DMS53 treated with DMSO at 0.1 percent for 48 hours (cell line): ENCODE data around the gene SEC23B.
"Not testable (repeated sequence)": the region's sequence is repeated elsewhere in the genome, so short reads cannot be mapped to it uniquely, and the experiment has no call there.

ENCODE experiments used
- DNase-seq: peaks from one replicate; lab custom pipeline; 2025; ENCODE audit not compliant: unreplicated experiment; lab: John Stamatoyannopoulos, UW

The SEC23B gene

DNA sequence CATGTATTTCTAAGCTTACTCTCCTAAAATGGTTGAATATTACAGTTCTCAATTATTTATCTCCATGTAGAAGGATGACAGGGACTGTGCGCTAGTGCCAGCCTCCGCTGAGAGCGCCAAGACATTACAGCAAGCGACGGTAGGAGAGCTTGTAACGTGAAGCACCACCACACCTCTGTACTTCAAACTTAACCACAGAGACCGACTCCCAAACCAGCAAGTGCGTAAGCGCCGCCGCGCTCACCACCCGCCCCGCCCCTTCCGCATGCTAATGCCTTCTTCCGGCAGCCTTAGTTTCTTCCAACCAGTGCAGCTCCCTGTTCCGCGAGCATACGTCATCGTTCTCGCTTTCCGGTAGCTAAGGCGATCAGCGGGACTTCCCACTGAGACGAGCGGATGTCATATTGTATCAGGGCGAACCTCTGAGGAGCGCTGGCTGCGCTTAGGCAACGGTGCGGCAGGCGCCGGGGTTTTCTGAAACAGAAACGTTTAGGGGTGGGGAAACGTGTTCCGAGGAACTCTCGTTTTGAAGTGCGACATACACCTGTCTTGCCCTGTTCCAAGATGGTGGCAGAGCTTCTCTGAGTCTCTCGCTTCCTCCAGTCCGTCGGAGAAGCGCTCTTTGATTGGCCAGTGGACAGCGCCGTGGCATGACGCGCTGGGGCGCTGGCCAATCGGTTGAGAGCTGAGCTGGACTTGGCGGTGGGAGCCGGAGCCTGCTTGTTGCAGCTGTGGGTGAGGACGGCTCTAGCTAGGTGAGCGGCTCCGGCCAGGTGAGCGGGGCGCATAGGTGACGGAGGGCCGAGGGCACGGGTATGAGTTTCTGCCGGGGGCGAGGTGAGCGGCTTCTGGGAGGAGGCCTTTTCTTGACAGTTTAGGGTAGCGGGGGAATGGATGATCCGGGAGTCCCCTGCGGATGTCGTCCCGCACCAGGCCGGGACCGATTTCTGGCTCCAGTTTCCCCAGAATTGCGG is at the start of gene SEC23B:
Gene SEC23B (plus strand): TSS at position 723 of the 974 bp plus-strand sequence. CDS start 2,896 bp downstream, outside the sequence.
- DNase-seq, result peak; percentile 98

DNA sequence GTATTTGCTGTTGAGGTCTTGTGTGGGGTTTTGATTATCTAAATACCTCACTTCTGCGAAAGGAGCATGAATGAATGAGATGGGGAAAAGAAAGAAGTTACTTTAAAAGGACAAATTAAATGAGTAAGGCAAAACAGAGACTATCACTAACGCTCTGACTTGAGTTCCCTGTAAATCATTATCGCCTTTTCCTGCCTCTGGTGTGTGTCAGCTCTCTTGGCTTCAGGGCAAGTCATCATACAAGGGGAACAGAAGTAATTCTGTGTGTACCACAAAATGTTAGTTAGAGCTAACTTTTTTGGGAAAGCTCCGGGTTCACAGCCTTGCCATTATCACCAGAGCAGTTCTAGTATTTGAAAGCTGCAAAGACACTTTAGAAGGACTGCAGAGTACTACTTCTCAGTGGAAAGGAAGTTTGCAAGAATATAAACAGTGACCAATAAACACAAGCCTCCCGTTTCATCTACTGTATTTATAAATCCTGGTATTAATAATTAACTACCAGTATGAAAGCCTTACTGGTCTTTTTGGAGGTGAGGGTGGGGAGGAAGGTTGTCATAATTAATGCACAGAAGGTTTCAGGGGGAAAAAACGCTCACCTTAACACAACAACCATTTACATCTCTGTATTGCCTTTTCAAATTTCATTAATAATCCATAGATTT is 42.1 kb upstream of the SEC23B start:
- DNase-seq, result no peak

DNA sequence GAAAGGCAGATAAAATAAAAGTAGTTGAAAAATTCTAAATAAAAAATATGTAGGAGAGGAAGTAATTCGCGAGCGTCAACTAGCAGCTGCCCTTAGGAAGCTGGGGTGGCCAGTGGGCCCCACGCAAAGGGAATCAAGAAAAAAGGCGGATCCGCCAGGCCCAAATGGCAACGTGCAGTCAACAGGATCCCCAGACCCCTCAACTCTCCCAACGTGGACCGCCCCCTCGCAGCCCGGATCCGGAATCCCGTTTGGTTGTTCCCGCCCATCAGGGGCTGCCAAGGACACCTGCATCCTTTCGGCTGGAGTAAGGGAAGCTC is 41.2 kb upstream of the SEC23B start:
- no peak for DNase-seq

DNA sequence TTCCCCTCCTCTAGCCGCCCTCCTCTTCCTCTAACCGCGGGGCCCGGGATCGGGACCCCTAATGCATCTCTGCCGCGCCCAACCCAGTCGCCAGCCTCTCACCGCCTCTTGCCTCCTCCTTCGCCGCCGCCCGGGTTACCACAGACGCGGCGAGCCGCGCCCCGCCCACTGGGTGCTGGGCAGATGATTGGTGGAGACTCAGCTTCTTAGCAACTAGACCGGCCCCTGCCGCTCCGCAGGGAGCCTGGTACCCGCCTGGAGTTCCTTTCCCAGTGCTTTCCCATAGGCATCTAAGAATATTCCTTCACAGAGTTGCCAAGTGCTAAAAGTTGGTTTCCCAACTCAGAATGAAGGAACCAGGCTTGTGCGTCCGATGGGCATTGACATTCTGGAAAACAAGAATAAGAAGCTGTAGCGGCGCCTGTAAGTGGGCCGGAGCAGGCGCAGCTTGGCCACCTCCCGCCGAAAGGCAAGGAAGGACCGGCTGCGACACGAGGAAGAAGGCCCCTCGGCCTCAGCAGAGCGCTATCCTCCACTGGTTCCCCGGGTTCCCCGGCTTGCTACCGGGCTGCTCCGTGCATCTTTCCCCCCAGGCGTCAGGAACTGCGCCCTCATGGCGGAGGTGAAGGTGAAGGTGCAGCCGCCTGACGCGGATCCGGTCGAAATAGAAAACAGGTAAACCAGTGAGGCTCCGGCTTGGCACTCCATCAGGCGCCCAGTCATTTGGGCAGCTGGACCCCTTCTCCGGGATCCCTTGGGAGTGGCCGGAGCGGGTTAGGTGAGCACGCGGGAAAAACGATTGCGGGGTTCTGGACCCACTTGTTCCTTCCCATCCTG is 40.6 kb upstream of the SEC23B start, which contains the start of the genes DZANK1 and POLR3F:
Gene DZANK1 (minus strand): TSS at position 137 of the 837 bp plus-strand sequence. CDS start 1,672 bp downstream, outside the sequence.
Gene POLR3F (plus strand): TSS at position 497 of the 837 bp plus-strand sequence. CDS start 117 bp downstream, at position 614.
- DNase-seq, result peak; percentile 95

DNA sequence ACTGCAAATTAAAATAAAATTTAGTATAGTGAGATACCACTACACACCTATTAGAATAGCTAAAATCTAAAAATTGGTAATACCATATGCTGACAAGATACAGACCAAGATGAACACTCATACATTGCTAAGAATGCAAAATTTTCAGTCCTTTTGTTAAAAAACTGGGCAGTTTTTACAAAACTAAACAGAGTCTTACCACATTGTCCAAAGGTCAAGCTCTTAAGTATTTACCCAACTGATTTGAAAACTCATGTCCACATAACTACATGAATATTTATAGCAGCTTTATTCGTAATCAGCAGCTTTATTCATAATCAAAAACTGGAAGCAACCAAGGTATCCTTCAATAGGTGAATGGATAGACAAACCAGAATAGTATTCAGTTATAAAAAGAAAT is 30.5 kb upstream of the SEC23B start:
- DNase-seq, result no peak

DNA sequence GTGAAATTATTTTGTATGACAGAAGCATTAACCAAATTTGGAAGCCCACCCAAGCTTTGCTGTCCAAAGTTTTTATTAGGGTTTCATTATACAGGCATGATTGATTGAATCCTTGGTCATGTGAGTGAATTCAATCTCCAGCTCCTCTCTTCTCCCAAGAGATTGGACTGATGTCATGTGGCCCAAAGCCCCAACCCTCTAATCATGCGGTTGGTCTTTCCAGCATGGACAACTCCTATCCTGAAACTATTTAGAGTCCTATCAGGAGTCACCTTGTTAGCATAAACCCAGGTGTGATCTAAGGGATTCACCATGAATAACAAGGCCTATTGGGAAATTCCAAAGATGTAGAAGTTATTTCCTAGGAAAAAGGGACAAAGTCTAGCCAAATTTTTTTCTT is 29.9 kb upstream of the SEC23B start:
- no peak for DNase-seq

DNA sequence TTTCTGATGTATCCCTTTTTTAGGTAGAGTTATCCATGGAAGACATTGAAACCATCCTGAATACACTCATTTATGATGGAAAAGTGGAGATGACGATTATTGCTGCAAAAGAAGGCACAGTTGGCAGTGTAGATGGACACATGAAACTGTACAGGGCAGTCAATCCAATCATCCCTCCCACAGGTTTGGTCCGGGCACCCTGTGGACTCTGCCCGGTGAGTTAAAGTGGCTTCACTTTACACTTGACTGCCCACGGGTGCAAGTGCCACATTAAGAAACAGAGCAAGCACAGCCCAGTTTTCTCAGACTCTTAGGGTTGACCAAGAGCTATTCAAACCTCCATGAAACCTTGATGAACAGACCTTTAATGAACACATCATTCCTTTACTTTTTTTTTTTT is 26.1 kb upstream of the SEC23B start:
- DNase-seq, result no peak

DNA sequence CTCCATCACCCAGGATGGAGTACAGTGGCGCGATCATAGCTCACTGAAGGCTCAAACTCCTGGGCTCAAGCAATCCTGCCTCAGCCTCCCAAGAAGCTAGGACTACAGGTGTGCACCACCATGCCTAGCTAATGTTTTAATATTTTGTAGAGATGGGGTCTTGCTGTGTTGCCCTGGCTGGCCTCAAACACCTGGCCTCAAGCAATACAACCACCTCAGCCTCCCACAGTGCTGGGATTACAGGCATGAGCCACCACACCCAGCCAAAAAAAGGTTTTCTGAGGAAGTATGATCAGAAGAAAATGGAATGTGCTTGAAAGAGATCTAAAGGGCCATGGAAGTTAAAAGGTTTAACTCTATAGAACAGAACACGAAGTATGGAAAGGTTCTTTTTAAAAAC is 19.4 kb upstream of the SEC23B start:
- DNase-seq, result no peak

DNA sequence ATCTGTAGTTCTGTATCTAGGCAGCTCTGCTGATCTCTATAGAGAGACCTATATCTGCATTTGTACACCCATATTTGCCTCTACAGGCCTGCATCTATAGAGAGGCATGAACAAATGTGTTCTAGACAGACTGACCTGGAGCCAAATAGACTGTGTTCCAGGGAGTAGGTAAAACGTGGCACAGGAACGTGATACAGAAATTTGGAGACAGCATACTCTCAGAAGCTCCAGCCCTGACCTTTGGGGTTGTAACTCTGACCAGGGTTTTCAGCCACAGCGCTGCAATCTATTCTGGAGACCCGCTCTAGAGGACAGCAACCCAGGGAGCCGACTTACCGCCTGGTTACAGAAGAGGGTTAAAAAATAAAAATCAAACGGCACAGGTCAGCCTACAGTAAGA is 11.7 kb upstream of the SEC23B start:
- no peak for DNase-seq

DNA sequence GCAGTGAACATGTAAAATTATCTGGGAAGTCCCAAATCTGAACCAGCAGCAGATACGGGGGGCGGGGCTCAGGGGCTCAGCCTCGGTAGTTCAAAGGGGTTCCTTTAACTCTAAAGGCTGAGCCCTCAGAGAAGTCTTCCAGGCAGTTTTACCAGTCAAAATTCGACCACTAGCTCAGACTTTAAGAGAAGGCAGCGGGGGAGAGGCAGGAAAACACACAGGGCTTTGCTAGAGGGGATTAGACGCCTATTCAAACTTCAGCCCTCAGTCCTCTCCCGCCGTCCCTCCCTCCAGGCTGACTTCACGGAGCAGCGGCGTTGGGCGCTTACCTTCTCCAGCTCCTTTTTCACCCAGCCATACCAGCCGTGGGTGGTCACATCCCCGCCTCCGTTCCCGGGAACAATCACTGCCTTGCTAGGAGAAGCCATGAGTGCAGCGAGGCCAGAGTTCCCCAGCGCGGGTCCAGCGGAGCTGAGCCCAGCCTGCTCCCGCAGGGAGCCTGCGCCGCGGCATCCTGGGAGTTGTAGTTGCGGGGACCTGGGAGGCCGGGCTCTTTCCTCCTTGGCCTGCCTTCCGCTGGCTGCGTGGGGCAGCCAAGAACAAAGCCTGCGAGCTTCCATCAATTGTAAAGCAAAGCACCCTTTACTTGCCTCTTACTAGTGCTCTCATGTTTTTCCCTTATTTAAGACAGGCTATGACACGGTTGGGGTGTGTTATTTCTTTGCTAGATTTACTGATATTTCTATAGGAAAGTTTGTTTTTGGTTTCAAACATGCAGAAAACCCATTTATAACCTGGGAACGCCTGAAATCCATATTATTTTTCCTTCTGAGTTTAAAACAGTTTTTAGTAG is 10.8 kb upstream of the SEC23B start, which contains the start of gene RBBP9:
Gene RBBP9 (minus strand): TSS at position 486 of the 853 bp plus-strand sequence. CDS start 58 bp downstream, at position 428.
- DNase-seq, result peak; percentile 70

DNA sequence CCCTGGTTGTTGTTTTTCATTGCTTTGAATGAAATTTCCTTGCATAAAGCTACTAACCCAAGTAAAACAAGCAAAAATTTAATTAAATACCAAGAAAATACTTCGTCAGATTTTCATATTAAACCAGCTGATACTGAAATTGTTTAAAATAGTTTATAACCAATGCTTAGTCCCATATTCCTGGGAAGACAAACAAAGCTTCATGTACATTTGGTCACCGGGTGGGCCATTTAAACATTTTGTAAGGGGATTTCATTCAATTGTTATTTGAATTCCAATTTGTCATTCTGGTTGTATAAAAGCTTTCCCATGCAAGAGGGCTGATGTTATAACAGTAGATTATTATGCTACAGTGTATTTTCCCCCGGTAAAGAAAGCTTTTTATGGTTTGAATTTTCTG is 10.1 kb upstream of the SEC23B start:
- no peak for DNase-seq

DNA sequence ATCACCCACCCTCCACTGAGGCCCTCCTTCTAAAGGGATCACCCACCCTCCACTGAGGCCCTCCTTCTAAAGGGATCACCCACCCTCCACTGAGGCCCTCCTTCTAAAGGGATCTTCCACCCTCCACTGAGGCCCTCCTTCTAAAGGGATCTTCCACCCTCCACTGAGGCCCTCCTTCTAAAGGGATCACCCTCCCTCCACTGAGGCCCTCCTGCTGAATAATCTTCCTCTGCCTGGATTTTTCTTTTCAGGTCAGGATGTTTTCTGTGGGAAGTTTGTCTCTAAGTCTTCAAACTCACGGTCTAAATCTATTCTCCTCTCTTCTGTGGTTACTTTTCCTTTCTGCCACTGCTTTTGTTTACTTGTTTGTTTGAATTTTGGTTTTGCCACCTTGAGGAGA is 6.1 kb upstream of the SEC23B start:
- DNase-seq, result not testable (repeated sequence)

DNA sequence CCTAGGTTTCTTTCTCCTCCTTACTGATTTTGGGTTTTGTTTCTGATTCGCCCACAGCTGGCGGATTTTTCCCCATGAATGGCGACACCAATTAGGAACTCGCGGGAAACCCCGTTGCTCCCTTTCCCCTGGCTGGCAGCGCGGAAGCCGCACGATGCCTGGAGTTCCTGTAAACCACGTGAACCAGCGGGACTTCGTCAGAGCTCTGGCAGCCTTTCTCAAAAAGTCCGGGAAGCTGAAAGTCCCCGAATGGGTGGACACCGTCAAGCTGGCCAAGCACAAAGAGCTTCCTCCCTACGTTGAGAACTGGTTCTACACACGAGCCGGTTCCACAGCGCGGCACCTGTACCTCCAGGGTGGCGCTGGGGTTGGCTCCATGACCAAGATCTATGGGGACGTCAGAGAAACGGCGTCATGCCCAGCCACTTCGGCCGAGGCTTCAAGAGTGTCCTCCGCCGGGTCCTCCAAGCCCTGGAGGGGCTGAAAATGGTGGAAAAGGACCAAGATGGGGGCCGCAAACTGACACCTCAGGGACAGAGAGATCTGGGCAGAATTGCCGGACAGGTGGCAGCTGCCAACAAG is 3.2 kb upstream of the SEC23B start:
- DNase-seq, result no peak

DNA sequence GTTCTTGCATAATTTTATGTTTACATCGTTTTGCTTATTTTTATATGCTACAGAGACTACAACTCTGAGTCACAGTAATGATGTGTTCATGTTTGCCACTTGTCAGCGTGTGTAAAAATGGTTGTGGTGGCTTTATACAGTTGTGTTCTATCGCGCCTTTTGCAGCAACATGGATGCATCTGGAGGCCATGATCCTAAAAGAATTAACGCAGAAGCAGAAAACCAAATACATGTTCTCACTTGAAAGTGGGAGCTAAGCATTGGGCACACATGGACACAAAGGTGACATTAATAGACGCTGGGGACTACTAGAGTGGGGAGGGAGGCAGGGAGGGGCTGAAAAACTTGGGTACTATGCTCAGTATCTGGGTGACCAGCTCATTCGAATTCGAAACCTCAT is 996 bp upstream of the SEC23B start:
- DNase-seq, result peak; percentile 14

DNA sequence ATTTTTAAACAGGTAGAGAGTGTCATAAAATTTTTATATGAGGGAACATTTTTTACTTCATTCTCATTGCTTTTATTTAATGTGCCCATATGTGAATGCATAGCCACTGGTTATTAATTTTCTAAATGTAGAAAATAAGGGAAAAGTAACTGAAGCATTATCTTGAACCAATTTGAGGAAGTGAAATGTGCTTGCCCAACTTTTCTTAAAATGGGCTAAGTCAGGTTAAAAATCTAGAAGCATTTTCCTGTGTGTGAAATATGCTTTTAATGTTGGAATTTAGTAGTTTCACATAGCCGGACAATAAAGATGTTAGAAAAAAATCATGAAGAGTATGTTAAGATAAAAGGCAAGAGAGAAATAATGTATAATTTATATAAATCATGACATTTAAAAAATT is 3.8 kb downstream of the SEC23B start:
- no peak for DNase-seq

DNA sequence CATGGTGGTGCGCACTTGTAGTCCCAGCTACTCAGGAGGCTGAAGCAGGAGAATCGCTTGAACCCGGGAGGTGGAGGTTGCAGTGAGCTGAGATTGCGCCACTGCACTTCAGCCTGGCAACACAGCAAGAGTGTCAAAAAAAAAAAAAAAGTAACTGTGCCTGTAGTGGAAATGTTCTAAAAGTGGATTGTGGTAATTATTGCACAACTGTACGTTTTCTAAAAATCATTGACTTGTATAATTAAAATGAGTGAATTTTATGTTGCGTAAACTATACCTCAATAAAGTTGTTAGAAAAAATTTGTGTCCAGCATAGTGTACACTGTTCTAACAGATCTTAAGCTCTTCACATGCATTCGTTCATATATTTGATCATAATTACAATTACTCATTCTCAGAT is 5.5 kb downstream of the SEC23B start:
- DNase-seq, result no peak

DNA sequence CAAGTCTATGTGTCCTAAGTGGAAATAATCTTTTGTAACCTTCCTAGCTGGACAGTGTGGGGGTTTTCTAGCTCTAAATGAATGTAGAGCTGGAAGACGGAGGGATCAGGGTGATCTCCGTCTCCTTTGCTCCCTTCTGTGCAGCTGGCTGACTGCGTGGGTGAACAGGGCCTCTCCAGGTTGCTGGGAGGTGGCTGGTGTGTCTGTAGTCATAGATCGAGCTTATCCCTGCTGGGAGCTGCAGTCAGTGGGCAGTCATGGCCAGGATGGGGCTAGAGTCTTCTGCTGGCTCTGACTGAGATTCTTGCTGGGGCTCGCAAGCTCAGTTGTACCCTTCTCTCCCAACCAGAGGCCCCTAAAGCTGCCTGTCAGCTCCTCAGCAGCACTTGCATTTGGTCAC is 6.4 kb downstream of the SEC23B start:
- DNase-seq, result no peak

DNA sequence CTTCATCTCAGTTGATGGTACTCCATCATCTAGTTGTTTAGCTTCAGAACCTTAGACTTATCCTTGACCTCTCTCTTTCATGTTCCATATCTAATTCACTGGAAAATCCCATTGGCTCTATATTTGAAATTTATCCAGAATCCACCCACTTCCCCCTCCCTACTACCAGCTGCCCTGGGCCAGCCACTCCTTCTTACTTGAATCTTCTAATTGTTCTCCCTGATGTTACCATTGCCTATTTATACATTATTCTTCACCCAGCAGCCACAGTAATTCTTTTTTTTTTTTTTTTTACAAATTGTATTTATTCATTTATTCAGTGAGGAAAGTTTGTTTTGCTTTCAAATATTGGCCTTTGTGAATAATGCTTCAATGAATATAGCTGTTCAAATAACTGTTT is 8.2 kb downstream of the SEC23B start:
- no peak for DNase-seq

DNA sequence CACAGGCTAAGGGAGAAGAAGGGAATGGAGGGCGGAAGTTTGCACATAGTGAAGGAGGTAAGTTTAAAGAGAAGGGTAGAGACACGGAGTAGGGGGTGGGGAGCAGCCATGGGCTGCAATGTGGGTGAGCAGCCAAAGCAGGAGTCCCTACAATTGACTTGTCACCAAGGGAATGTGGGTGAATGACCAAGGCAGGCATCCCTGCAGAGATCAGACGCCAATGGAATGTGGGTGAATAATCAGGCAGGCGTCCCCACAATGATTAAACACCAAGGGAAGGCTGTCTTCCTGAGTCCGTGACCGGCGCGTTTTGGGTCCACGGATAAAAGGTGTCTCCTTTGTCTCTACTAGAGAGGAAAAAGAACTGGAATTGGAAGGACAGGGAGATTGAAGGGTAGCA is 14.3 kb downstream of the SEC23B start:
- DNase-seq, result not testable (repeated sequence)

DNA sequence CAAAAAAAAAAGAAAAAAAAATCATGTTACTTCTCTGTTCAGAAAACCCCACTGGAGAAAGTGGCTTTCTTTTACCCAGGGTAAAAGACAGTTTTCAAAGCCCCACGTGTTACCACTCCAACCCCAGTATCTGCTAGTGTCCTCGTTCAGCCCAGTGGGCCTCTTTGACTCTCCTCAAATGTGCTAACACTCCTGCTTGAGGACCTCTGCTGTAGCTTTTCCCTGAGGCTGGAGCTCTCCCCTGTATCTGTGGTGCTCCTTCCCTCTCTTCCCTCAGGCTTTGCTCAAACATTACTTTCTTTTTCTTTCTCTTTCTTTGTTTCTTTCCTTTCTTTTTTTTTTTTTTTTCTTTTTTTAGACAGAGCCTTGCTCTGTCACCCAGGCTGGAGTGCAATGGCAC is 15.3 kb downstream of the SEC23B start:
- DNase-seq, result no peak
